ENCODE data around the gene JAK1.

The JAK1 gene

DNA sequence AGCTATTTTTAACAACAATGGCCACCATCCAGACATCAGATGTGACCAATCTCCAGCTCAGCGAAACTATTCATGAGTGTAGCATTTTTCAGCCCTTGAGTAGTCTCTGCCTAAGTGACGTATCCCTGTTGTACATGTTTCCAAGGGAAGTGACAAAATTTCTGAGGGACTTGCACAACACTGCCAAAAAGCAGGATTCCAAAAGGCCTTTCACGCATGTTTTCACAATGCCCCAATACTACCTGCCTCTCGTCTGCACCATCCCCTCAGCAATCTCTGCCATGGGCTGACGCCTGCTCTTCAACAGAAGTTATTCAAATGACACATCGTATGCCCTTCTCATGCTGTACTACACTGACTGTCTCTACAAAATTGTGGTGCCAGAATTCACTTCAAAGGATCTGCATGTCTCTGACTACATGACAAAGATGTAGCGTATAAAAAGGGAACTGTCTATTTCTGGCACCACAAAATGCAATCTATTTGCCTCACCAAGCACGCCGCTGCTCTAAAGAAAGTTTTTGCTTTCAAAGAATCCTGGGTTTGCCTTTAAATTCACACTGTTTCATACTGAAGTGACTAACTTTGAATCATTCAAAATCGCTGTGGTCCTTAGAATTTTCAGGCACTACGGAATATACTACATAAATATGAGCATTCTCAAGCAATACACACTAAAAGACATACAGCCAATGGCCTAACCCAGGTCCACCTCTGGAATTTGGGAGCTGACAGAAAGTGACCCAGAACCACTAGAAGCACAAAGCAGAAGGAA is 32.9 kb downstream of the JAK1 start:
- TF ChIP-seq GATA2 (IDR thresholded peaks at IDR 0.05; ENCODE audit: low read depth, low read length) (no peak), GATA3 (IDR thresholded peaks at IDR 0.05; ENCODE audit: low read depth, low read length) (no peak)

DNA sequence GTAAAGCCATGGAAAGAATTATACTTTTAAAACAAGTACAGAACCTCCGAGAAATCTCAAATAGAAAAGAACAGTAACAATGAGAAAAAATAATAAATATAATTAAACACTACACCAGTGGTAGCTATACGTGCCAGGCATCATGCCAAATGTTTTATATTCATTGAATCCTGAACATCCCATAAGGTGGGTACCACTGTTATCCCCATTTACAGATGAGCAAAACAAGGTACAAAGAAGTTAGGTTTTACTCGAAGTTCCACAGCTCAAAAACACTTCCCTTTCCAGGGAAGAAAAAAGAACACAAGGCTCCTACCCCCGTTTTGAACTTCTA is 33.4 kb downstream of the JAK1 start:
- TF ChIP-seq GATA2 (IDR thresholded peaks at IDR 0.05; ENCODE audit: low read depth, low read length), result no peak

DNA sequence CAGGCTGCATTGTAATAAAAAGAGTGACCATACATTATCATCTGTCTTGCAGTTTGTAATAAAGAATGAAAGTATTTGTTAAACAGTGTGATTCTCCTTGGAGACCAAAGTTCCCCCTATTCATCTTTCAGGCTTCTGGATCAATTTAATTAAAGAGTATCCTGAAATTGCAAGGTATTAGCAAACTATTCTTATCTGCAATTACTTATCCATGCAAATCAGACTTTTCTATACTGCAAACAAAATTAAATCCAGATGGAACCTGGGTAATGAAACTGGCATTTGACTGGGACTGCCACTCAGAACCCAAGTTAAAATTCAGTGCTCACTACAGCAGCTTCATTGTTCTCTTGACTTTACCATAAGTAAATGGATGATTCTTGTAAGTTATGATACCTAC is 37.1 kb downstream of the JAK1 start:
- TF ChIP-seq GATA2 (IDR thresholded peaks at IDR 0.05; ENCODE audit: low read depth, low read length), result peak; percentile 31; the same call in 1 of the 2 replicates
- TF ChIP-seq GATA3 (IDR thresholded peaks at IDR 0.05; ENCODE audit: low read depth, low read length), result peak; percentile 43; the same call in 1 of the 2 replicates

DNA sequence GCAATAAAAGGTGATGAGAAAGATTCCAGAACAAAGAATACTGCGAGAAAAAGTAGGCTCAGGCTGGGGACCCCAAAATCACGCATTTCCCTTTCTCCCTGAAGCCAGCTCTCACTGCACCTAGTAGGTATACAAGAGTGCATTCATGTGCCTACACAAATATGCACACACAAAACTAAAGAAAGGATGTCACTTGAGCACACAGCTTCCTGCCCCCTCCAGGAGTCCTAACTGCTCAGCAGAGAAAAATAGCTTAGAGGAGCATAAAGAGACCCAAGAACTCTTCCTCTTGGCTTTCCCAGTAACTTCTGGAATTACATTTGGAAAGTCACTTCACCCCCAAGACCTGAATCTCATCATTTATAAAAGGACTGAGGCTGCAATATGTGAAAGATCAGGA is 38.0 kb downstream of the JAK1 start:
- no peak for TF ChIP-seq GATA3 (IDR thresholded peaks at IDR 0.05; ENCODE audit: low read depth, low read length)
- no peak for TF ChIP-seq GATA2 (IDR thresholded peaks at IDR 0.05; ENCODE audit: low read depth, low read length)

DNA sequence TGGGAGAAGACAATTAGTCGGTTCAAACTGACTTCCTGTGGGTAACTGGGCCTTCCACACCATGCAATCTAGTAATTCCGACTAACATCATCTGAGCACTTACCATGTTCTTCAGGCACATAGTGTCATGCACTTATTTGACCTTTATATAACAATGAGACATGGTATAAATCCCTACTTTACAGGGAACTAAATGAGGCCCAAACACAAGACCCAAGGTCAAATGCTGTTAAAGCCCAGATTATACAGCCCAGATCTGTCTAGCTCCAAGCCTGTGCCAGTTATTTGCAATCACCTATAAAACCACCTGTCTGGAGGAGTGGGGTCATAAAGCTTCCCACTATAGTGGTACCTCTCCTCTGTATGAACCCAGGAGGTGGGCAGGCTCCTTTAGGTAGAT is 40.8 kb downstream of the JAK1 start:
- TF ChIP-seq GATA2 (IDR thresholded peaks at IDR 0.05; ENCODE audit: low read depth, low read length) (no peak), GATA3 (IDR thresholded peaks at IDR 0.05; ENCODE audit: low read depth, low read length) (no peak)

DNA sequence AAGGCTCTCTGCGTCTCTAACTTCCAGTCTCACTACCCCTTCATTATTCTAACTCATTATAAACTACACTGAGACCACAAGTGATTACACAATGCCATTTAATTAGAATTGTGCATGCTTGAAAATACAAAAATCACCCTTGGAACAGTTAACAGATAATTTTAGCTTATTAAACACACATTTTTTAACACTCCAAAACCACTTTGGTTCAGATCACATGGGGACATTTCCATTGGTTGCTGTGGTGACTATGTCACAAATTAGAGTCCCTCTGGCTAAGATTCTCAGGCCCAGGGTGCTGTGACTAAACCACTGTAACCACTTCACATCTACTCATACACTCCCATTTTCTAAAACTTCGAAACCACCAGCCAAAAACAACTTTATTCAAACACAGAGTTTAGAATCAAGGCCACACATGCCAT is 43.0 kb downstream of the JAK1 start:
- TF ChIP-seq GATA2 (IDR thresholded peaks at IDR 0.05; ENCODE audit: low read depth, low read length) (no peak), GATA3 (IDR thresholded peaks at IDR 0.05; ENCODE audit: low read depth, low read length) (no peak)

DNA sequence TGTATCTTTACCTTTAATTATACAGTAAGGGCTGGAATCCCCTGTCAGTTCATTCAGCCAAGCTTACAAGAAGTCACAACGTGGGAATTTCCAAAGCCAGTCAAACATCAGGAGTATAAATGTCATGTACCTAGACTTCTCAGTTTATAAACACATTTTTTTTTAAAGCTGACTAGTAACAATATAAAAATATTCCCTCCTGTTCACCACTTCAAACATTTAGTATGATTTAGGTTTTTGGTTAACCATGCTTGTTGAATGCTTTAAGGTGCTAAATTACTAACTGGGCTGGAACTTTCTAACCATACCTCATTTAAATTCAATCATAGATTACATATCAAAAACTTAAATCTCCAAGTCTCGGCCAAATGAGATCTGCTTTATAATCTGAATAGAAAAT is 44.0 kb downstream of the JAK1 start:
- TF ChIP-seq GATA3 (IDR thresholded peaks at IDR 0.05; ENCODE audit: low read depth, low read length) (no peak), GATA2 (IDR thresholded peaks at IDR 0.05; ENCODE audit: low read depth, low read length) (no peak)

DNA sequence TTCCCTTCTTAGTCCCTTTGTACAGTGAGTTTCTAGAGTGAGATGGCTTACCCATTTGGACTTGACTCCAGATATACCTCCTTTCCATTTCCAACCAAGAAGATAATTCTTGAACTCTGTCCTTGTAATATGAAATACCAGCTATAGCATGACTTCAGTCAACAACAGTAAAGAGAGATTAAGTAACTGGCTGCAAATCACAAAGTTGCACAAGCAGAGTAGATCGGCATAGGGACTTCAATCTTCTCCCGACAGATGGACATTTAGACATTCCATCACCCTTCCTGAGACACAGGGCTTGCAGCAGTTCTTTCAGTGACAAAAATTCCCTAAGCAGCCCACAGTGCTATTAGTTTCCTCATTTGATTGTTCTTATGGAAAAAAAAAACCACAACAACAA is 44.6 kb downstream of the JAK1 start:
- TF ChIP-seq GATA2 (IDR thresholded peaks at IDR 0.05; ENCODE audit: low read depth, low read length) (no peak), GATA3 (IDR thresholded peaks at IDR 0.05; ENCODE audit: low read depth, low read length) (no peak)

DNA sequence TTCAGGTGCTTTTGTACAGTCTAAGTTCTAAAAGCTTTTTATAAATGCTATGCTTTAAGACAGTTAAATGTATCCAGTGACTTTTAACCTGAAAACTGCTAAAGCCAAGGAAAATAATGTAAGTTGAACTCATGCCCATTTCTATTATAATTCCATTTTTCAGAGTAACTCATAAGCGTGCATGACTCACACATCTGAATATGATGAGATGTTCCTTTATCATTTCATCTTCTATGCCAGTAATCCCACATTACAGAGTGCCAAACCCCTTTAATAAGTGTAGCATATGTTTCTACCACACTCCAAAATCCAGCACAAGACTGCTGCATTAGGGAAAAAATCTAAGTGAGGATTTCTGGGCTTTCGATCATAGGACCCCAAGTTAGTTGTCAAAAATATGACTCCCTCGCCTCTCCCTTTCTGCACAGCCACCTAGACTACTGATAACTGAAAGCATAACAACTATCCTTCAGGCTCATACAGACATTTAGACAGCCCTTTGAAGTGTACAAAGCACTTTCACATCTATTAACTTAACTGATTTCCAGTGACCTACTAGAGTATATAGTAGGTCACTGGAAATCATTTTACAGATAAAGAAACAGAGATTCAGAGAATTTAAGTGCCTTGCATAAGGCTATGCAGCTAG is 45.3 kb downstream of the JAK1 start:
- peak; percentile 15; the same call in 1 of the 2 replicates for TF ChIP-seq GATA2 (IDR thresholded peaks at IDR 0.05; ENCODE audit: low read depth, low read length)
- TF ChIP-seq GATA3 (IDR thresholded peaks at IDR 0.05; ENCODE audit: low read depth, low read length), result peak; percentile 50

DNA sequence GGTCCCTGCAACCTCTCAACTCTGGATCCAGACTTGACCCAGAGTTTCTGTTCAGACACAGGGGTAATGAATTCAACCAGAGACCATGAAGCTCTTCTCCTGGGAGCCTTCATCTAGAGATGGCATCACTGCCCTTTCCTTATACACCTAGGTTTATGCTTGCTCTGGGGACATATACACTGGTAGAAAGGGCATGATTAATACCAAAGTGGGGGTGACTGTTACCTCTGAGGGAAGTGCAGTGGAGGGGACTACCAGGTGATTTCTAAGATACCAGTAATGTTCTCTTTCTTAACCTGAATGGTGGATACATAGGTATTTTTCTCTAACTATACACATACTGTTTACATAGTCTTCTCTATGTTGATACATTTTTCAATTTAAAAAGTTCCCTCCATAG is 48.4 kb downstream of the JAK1 start:
- TF ChIP-seq GATA3 (IDR thresholded peaks at IDR 0.05; ENCODE audit: low read depth, low read length) (no peak), GATA2 (IDR thresholded peaks at IDR 0.05; ENCODE audit: low read depth, low read length) (no peak)

DNA sequence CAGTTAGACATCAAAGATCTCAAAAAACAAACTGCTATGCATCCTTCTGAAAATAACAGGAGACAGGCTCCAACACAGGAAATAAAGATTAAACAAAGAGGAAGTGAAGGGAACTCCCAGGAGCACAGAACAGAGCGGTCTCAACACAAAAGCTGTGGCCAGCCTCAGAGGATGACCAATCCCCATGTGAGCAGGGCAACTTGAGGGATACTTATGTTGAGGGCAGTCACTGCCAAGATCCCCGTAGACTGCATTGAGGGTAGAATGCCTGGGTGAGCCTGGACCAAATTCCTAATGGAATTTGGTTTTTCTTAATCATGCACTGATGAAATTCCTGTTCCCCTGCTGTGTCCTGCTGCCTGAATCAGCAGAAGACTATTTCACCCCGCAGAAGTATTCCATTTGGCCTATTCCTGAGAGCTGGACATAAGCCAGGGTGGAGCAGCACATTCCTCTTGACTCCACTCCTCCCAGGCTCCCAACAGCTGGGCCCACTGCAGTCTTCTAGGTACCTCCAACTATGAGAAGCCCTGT is 49.0 kb downstream of the JAK1 start:
- TF ChIP-seq GATA2 (IDR thresholded peaks at IDR 0.05; ENCODE audit: low read depth, low read length) (no peak), GATA3 (IDR thresholded peaks at IDR 0.05; ENCODE audit: low read depth, low read length) (no peak)

DNA sequence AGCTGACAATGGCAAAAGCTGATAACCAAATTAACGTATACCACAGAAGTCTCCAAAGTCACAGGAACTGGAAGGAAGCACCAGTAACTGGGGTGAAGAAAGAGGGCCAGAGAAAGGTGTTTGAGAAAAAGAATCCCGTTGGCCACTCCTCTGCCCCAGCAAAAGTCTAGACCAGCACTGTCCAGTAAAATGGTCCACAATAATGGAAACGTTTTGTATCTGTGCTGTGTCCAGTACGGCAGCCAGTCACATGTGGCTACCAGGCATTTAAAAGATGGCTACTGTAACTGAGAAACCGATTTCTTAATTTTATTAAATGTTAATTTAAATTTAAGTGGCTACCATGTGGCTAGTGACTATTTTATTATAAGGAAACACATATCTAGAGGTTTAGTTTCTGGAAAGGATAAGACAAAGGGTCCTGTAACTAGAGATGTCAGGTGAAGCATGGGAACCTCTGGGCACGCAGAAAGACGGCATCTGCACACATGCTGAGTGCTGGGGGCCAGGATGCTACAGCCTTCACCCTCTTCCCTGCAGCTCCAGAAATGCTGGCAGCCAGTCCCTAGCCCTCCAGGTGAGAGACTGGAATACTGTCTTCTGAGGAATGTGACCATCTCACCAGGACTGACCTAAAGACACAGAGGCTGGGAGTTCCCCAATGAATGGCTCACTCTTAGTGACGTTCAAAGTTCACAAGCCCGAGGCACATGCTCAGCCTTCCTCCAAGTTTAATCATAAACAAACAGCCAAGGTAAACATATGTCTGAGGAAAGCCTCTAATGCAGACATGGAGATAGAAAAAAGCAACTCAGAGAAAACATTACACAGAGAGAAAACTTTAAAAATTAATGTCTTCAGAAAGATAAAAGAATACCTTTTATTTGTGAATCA is 50.7 kb downstream of the JAK1 start:
- no peak for TF ChIP-seq GATA2 (IDR thresholded peaks at IDR 0.05; ENCODE audit: low read depth, low read length)

DNA sequence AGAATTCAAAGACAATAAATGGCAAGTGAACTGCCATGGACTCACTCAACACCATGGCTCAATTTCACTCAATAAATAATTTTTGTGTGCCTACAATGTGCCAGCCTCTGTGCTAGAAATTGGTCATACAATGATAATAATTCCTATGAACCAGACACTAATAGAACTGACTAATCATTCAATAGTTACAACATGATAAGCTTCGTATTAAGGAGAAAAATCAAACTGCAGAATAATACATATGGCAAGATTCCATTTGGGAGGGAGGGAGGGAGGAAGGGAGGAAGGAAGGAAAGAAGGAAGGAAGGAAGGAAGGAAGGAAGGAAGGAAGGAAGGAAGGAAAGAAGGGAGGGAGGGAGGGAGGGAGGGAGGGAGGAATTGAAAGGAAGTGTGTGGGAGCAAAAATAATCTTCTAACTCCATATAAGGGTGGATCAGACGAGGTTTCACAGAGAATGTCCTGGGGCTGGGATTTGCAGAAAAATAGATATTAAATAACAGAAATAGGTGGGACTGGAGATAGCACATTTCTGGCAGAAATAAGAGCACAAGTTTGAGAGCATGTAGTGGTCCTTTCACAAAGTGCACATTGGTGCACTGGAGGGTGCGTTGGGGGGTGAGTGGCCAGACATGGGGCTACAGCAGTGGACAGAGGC is 52.9 kb downstream of the JAK1 start:
- no peak for TF ChIP-seq GATA2 (IDR thresholded peaks at IDR 0.05; ENCODE audit: low read depth, low read length)
- no peak for TF ChIP-seq GATA3 (IDR thresholded peaks at IDR 0.05; ENCODE audit: low read depth, low read length)

DNA sequence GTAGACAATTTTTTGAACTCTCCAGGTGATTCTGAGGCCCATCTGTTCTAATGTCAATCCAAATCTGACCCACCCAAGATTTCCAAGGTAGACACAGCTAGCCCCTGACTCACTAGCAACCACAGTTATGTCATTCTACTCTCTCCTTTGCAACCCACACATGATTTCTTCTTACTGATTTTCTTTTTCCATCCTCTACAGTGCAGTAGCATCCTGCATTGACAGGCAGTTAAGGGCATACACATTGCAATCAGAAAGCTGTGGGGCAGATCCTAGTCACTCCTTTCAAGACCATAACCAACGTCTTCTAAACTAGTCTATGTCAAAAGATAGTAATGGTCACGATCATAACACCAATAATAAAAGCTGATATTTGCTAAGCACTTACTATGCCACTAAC is 54.2 kb downstream of the JAK1 start:
- no peak for TF ChIP-seq GATA3 (IDR thresholded peaks at IDR 0.05; ENCODE audit: low read depth, low read length)
- no peak for TF ChIP-seq GATA2 (IDR thresholded peaks at IDR 0.05; ENCODE audit: low read depth, low read length)

Measured in SH-SY5Y (cell line).